Testis (tissue), 2 donors: ENCODE measurements around the gene FAM120C.

Experiments used
- POLR2A ChIP-seq: fragments of 450-650 bp; IDR thresholded peaks from one replicate; pipeline ENCODE4 v1.6.1; 2017; ENCODE audit warnings: antibody characterized with exemption, mild to moderate bottlenecking, moderate library complexity
- TF ChIP-seq, protein P1 (sequence below), 3 experiments: fragments of 450-650 bp in 2 of 3; fragments of 200-600 bp in 1 of 3; sonication (generic) in 1 of 3; IDR thresholded peaks; one replicate each; pipeline ENCODE4 v1.5.1; 2016 to 2019; ENCODE audit warnings: antibody characterized with exemption in 3 of 3, mild to moderate bottlenecking in 2 of 3, moderate library complexity in 1 of 3

DNA sequence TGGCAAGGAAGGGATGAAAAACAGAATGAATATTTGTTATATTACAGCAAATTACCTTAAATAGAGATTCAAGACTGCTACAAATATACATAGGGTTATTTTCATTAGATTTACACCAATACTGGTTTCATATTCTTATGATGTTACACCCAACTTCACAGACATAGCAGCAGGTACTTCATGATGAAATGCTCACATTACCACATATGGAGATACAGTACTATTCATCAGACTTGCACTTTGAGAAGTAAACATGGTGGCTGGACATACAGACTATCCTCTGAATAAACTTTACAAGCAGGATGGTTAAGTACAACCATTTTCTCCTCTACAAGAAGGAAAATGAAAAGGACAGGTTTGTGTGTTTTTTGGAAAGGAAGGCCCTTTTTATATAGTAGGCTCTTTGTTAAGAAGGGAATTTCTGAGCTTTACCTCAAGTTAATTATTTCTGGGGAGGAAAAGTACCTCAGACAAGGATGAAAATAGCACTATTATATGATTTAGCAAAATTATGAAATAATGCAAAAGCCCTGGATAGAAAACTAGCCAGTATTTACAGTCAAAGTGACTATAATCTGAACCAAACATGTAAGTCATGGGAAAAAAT, 12.0 kb upstream of the FAM120C start:
- TF ChIP-seq, protein P1, sequence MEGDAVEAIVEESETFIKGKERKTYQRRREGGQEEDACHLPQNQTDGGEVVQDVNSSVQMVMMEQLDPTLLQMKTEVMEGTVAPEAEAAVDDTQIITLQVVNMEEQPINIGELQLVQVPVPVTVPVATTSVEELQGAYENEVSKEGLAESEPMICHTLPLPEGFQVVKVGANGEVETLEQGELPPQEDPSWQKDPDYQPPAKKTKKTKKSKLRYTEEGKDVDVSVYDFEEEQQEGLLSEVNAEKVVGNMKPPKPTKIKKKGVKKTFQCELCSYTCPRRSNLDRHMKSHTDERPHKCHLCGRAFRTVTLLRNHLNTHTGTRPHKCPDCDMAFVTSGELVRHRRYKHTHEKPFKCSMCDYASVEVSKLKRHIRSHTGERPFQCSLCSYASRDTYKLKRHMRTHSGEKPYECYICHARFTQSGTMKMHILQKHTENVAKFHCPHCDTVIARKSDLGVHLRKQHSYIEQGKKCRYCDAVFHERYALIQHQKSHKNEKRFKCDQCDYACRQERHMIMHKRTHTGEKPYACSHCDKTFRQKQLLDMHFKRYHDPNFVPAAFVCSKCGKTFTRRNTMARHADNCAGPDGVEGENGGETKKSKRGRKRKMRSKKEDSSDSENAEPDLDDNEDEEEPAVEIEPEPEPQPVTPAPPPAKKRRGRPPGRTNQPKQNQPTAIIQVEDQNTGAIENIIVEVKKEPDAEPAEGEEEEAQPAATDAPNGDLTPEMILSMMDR (IDR thresholded peaks at IDR 0.05): no peak
- TF ChIP-seq POLR2A: no peak
